Stimulated activated CD4-positive, alpha-beta T cell treated with anti-CD3 and anti-CD28 coated beads, Interleukin-2, amount 100 ng/mL, for 48 hours (primary cell): Measurements from ENCODE around the gene TBX10.
A peak's percentile ranks its signal among the peaks of the same experiment; 100 is the strongest.
"Not testable (repeated sequence)": the region's sequence is repeated elsewhere in the genome, so short reads cannot be mapped to it uniquely, and the experiment has no call there.

ENCODE experiments used
- DNase-seq, 2 donors: peaks; one replicate each; pipeline ENCODE4 v3.0.0-alpha.2; 2020

The TBX10 gene

GRCh38 chr11:67597458-67597857 lies 42.1 kb downstream of the TBX10 start:
- not testable (repeated sequence) for DNase-seq

- DNase-seq, result no peak
These were observed 42.7 kb downstream of the TBX10 start for GRCh38 chr11:67596753-67597300.

- DNase-seq, result no peak
These were observed 45.1 kb downstream of the TBX10 start for GRCh38 chr11:67594480-67594879.

- no peak for DNase-seq
These were observed 46.0 kb downstream of the TBX10 start for GRCh38 chr11:67593565-67593905.

GRCh38 chr11:67592880-67593564 lies 46.5 kb downstream of the TBX10 start:
- DNase-seq, result no peak

GRCh38 chr11:67588899-67589415 lies 50.6 kb downstream of the TBX10 start:
- not testable (repeated sequence) for DNase-seq

- DNase-seq, result no peak
These were observed 51.4 kb downstream of the TBX10 start for GRCh38 chr11:67588136-67588503.

- no peak for DNase-seq
These were observed 52.9 kb downstream of the TBX10 start for GRCh38 chr11:67586568-67587250.

GRCh38 chr11:67585911-67586310 lies 53.7 kb downstream of the TBX10 start:
- DNase-seq, result no peak

GRCh38 chr11:67584881-67585873 lies 54.4 kb downstream of the TBX10 start:
- DNase-seq, result no peak

- DNase-seq, result peak in 1 of 2 donors; percentile 26
These were observed 55.2 kb downstream of the TBX10 start for GRCh38 chr11:67584205-67584880.

GRCh38 chr11:67583247-67584204 lies 56.0 kb downstream of the TBX10 start, which contains the start of gene GSTP1:
TSS of gene GSTP1 (plus strand) at chr11:67583812. CDS start at chr11:67583844, 32 bp downstream.
- DNase-seq, result peak; percentile 71 to 72

- no peak for DNase-seq
These were observed 57.6 kb downstream of the TBX10 start for GRCh38 chr11:67582011-67582410.

GRCh38 chr11:67581469-67581868 lies 58.1 kb downstream of the TBX10 start:
- DNase-seq, result no peak
